GOT3 (cell line): ENCODE results near the gene MOB3B.
"Not testable (repeated sequence)": the region's sequence is repeated elsewhere in the genome, so short reads cannot be mapped to it uniquely, and the experiment has no call there.

Experiments used
- DNase-seq: peaks from one replicate; lab custom pipeline; 2025; ENCODE audit warnings: mixed read lengths; lab: John Stamatoyannopoulos, UW

MOB3B gene

DNA sequence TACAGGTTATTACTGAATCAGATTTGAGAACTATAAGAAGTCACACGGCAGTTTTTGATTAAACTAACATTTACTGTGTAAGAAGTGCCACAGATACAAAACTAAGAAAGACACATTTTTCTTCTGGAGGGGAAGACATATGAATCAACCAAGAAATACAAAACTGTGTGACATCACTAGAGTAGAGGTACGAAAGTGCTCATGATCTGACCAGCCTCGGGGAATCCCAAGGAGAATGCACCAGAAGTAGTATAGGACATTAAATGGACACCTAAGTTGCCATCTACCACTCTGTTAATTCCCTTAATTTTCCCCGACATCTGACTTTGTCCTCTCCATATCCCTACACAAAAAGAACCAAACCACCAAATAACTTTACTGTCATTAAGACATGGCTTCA, 10.8 kb downstream of the MOB3B start:
- DNase-seq, result no peak

DNA sequence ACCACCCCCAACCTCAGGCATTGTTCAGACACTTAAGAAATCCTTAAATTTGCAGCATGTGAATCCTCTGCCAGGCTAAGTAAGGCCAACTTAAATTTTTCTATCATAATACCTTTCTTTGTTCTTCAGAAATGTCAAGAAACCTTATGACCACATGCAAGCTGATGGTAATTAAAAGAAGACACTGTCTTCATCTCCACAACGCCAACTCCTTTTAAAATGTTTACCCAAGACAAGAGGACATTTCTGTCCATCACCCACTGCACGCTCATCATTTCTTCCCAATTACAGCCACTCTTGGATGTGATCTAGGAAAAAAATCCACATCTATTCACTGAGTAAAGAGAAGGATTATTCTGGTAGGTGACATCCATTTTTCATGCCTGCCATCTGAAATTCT, 11.6 kb downstream of the MOB3B start:
- no peak for DNase-seq

- DNase-seq, result no peak
Observed at GRCh38 chr9:27514551-27514950, 15.1 kb downstream of the MOB3B start.

- DNase-seq, result no peak
Observed at GRCh38 chr9:27511771-27512170, 17.8 kb downstream of the MOB3B start.

DNA sequence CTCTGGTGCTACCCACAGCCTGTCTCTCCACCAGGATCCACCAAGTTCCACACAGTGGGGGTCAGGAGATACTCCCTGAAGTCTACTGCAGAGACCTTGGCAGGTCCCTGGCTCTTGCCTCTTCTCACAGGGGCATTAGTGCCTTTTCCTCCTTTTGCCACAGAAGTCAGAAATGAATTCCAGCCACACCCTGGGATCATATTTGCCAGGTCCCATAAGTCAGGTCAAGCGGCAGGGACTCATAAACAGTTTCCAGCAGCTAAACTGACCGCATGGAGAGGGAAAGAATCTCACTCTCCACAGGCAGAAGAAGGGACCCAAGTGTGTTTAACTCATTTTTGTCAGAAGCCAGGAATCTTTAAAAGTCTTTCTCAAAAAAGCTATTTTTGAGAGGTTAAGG, 18.8 kb downstream of the MOB3B start:
- no peak for DNase-seq

DNA sequence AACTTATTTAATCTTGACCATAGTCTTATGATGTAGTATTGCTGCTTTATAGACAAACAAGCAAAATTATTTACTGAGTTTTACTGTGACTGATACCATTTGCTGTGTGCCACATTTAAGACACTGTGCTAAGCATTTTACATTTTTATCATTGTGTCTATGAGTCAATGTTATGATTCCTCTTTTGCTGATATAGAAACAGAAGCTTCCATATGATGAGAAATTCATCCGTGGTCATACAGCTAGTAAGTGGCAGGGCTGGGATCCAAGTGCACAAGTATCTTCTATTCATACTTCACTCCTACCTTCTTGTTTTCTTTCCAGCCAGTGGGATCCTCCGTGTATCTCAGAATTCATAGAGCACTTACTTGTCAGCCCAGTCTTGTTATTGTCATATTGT, 22.6 kb downstream of the MOB3B start:
- DNase-seq, result no peak

DNA sequence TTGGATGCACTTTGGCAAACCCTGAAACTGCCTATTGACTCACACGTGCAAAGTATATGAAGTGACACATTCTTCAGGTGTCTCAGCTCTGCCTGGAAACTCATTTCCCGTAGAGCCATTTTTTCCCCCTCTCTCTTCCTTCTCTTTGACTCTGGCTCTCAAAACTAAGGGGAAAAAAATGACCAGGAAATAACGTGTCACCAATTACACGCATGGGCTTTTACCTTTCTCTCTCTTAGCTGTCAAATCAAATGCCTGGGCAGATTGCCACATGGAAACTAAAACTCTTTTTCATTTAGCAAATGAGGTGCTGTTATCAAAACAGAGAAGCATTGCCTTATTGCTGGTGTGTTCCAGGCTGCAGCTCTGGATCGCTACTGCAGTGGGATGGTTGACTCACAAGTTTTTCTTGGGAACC, 23.9 kb downstream of the MOB3B start:
- no peak for DNase-seq

GRCh38 chr9:27504259-27504658, 25.4 kb downstream of the MOB3B start:
- DNase-seq, result no peak

DNA sequence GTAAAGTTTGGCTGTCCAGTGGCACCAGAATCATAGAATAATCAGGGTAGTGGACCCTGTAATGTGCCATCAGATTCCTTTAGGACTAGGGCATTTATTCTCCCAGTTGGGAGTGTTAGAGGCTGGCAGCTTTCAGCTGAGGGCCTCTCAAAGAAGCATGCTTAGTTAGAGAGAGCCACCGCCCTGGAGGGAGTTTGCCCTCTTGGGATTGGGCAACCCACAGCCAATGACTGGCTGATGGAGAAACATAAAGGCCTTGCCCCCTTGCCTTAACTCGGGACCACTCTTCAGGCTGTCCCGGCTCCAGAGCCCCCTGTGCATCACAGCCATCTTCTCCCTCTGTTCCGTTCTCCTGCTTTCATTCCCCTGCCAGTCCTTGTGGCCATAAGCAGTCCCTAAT, 26.0 kb downstream of the MOB3B start:
- no peak for DNase-seq

DNA sequence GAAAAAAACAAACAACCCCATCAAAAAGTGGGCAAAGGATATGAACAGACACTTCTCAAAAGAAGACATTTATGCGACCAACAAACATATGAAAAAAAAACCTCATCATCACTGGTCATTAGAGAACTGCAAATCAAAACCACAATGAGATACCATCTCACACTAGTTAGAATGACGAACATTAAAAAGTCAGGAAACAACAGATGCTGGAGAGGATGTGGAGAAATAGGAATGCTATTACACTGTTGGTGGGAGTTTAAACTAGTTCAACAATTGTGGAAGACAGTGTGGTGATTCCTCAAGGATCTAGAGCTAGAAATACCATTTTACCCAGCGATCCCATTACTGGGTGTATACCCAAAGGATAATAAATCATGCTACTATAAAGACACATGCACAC, 28.7 kb downstream of the MOB3B start:
- not testable (repeated sequence) for DNase-seq

GRCh38 chr9:27499451-27499850, 30.2 kb downstream of the MOB3B start:
- DNase-seq, result no peak

GRCh38 chr9:27497883-27498417, 31.7 kb downstream of the MOB3B start:
- DNase-seq, result no peak

DNA sequence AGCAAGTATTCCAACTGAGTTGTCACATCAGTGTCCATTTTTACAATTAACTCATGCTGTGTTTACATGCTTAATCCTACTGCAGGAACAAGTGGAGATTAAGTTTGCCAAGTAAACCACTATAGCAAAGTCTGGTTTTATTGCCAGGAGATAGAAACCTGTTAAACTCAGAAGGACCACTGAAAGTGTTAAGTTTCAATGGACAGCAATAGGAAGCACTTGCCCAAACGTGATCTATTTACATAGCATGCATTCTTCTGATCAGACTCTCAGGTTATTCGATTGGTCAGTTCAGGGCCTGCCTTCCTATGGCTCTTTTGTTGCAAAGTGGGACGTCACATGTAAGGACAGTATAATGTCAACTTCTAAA, 33.5 kb downstream of the MOB3B start:
- no peak for DNase-seq

- DNase-seq, result no peak
Observed at GRCh38 chr9:27495480-27496134, 34.0 kb downstream of the MOB3B start.

DNA sequence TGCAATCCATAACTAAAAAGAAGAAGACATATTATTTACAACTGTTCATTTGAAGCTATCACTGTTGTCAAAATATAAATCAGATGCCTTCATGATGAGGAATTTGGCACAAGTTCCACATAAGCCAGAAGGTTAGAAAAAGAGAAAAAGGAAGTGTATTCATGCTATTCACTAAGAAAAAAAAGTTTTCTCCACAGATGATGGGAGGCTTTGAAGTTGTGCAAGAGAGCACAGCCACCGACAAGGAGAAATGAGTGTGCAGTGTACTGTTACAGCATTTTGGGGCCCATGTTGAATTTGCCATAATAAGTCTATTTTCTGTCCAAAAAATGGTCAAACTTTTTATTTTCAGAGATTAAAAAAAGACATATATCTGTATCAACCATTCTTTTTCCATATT, 38.5 kb downstream of the MOB3B start:
- DNase-seq, result no peak

DNA sequence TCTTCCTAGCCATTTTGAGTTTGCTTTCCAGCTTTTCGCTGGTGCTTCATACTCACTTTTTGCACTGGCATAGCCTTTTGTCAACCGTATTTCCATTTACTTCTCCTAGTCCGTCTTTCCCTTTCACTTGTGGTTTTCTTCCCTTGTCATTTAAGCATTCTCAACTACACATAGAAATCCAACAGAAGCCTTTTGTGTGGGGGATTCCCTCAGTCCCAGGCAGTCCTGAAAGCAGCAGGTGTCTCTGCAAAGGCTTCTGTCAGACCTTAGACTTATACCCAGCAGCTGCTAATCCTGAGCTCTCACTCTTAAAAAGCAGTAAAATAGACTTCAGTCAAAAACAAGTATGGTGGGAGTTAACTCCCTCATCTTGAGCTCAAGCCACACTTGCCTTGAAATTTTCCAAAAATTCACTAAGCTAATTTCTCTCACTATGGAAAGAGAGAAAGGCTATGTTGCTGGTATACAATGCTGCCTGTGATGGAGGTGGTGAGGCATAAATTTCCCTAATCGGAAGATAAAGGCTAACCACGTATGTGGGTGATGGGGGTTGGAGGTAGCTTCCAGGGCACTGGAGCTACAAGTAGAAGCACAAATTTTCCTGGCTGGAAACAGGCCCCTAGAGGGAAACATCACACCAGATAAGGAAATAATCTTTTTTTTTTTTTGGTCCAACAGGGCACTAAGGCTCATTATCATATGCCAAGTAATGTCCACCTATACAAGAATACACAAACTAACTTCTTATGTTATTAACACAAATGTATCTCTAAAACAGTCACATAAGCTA, 40.3 kb downstream of the MOB3B start:
- DNase-seq, result no peak

- DNase-seq, result no peak
Observed at GRCh38 chr9:27487927-27488326, 41.7 kb downstream of the MOB3B start.

GRCh38 chr9:27487128-27487640, 42.4 kb downstream of the MOB3B start:
- DNase-seq, result no peak

DNA sequence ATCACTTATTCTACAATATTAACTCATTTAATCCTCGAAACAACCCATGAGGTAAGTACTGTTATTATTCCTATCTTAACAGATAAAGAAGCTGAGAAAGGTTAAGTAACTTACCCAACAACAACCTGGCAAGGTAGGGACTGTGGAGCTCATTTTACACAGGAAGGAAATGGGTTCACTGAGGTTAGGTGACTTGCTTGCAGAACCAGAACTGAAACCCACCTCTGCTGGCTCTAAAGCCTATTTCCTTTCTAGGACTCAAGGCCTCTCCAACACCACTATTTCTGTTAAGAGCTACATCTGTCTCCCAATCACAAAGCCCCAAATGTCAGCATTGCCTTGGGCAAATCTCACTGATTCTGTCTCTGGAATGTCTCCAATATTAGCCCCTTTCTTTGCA, 44.5 kb downstream of the MOB3B start:
- no peak for DNase-seq

GRCh38 chr9:27483576-27483975, 46.0 kb downstream of the MOB3B start:
- DNase-seq, result no peak

- no peak for DNase-seq
Observed at GRCh38 chr9:27482709-27483108, 46.9 kb downstream of the MOB3B start.

DNA sequence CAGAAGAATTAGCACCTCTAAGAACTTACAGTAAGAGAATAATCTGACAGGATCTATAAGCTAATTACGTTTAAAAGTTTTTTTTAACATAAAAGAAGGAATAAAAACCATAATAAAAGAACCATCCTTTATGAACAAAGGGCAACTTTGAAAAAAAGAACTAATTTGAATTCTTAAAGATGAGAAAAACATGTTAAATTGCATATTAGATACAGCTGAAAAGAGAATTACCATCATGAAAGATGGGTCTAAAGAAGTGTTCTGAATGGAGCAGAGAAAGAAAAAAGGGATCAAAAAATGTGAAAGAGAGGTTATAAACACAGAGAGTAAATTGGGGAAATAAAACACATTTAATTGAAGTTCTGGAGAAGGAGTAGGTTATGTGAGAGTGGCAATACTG, 51.3 kb downstream of the MOB3B start:
- DNase-seq, result no peak

DNA sequence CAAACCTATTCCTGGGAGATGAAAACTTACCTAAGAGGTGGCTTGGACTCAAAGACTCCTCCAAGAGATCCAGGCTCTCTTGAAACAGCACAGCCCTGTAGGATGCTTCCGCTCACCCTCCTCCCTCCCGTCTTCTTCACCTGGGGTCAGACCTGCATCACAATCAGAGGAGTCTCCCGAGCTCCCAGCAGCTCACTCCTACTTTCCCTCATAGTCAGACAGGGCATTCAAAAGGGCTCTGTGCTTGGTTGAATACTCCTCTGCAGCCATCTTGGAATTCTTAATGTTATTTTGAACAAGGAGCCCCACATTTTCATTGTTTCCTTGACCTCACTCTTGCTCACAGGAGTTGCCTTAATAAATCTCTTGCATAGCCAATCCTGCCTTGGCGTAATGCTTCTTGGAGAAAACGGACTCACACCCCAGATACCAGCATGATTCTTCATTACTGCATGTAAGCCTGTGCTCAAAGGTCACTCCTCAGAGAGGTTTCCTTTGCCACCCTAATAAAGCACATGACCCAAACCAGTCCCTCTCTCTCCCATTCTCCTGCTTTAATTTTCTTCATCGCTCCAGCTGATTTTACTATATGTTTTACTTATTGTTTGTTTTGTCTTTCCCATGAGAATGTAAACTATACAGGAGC, 52.6 kb downstream of the MOB3B start:
- DNase-seq, result no peak
